Caco-2 (cell line): ENCODE measurements around the gene ZNF777. TPM values are rescaled to one million over a fixed set of nuclear protein-coding genes. Genes with fewer than 3 reads are reported as not detected.

Experiments used
- BruUV-seq: library from RNA; stranded (reverse); fragments of 400-500 nt; replicated peaks from 2 replicates; lab custom pipeline; 2021; lab: Mats Ljungman, UMichigan
- CTCF ChIA-PET: fragments of 300-600 bp; sonication (Branson Sonifier 250); formaldehyde crosslinking; loops from one replicate; lab custom pipeline; 2022; ENCODE audit warnings: antibody characterized with exemption; lab: Charles Lee
- POLR2A ChIA-PET: fragments of 300-600 bp; sonication (Branson Sonifier 250); formaldehyde crosslinking; loops from one replicate; lab custom pipeline; 2022; ENCODE audit warnings: antibody characterized with exemption; lab: Charles Lee
- DNase-seq, 2 experiments: peaks; one replicate each; pipeline versions ENCODE4 v3.0.0 to v3.0.0-alpha.2; 2020 to 2022
- H3K27me3 ChIP-seq: replicated peaks from 2 replicates; pipeline ENCODE4 v1.6.0; 2011; ENCODE audit warnings: low read length; ENCODE audit not compliant: control insufficient read depth, insufficient read depth
- H3K36me3 ChIP-seq: 2 replicates; pipeline ENCODE4 v1.5.1; 2011; ENCODE audit warnings: low read length; ENCODE audit not compliant: control insufficient read depth, insufficient read depth
- H3K4me1 ChIP-seq: fragments of 250-450 bp; sonication (Bioruptor Pico); 2 replicates; pipeline ENCODE4 v1.5.1; 2020; ENCODE audit warnings: mild to moderate bottlenecking
- H3K4me3 ChIP-seq: 2 replicates; pipeline ENCODE4 v1.5.1; 2011; ENCODE audit warnings: low read depth, mild to moderate bottlenecking, control low read depth, low read length
- H3K9me3 ChIP-seq: fragments of 250-450 bp; sonication (Bioruptor Pico); 2 replicates; pipeline ENCODE4 v1.5.1; 2020; ENCODE audit warnings: mild to moderate bottlenecking, moderate library complexity
- H3K27ac Mint-ChIP-seq: one replicate; pipeline ENCODE4 v1.8.0; 2022; ENCODE audit warnings: mixed read lengths; ENCODE audit not compliant: unreplicated experiment
- H3K27me3 Mint-ChIP-seq: one replicate; pipeline ENCODE4 v1.8.0; 2022; ENCODE audit warnings: mixed read lengths; ENCODE audit not compliant: insufficient read depth, unreplicated experiment
- H3K36me3 Mint-ChIP-seq: one replicate; pipeline ENCODE4 v1.8.0; 2022; ENCODE audit warnings: mild to moderate bottlenecking, mixed read lengths; ENCODE audit not compliant: insufficient read depth, unreplicated experiment
- H3K4me1 Mint-ChIP-seq: one replicate; pipeline ENCODE4 v1.8.0; 2022; ENCODE audit warnings: low read depth, mixed read lengths; ENCODE audit not compliant: unreplicated experiment
- H3K4me3 Mint-ChIP-seq: one replicate; pipeline ENCODE4 v1.8.0; 2022; ENCODE audit warnings: mild to moderate bottlenecking, moderate library complexity, mixed read lengths; ENCODE audit not compliant: unreplicated experiment
- H3K9me3 Mint-ChIP-seq: one replicate; pipeline ENCODE4 v1.8.0; 2022; ENCODE audit warnings: mixed read lengths; ENCODE audit not compliant: unreplicated experiment
- intact Hi-C: fragments of 100-400 bp; cut with micrococcal nuclease; formaldehyde crosslinking; loops from one replicate; pipeline ENCODE4 v1.10.0; 2022; ENCODE audit not compliant: unreplicated experiment
- total RNA-seq: library from RNA; stranded (reverse); gene quantifications from 2 replicates; pipeline ENCODE4 v1.2.3, GENCODE V29; 2022
- TF ChIP-seq, protein P1 (sequence below), 2 experiments: fragments of 200-600 bp in 1 of 2; IDR thresholded peaks; 1 replicate in 1 of 2; 2 replicates in 1 of 2; pipeline versions ENCODE4 v1.5.1 to v1.8.0; 2011 to 2022; ENCODE audit warnings: antibody characterized with exemption in 1 of 2, control low read depth in 1 of 2, inconsistent platforms in 1 of 2, low read depth in 1 of 2, low read length in 1 of 2, mild to moderate bottlenecking in 1 of 2, moderate library complexity in 1 of 2; ENCODE audit not compliant: insufficient read depth in 1 of 2, severe bottlenecking in 1 of 2, unreplicated experiment in 1 of 2

Gene ZNF777
- total RNA-seq, 1 experiment from 2014 or later, result 22.7 TPM

DNA sequence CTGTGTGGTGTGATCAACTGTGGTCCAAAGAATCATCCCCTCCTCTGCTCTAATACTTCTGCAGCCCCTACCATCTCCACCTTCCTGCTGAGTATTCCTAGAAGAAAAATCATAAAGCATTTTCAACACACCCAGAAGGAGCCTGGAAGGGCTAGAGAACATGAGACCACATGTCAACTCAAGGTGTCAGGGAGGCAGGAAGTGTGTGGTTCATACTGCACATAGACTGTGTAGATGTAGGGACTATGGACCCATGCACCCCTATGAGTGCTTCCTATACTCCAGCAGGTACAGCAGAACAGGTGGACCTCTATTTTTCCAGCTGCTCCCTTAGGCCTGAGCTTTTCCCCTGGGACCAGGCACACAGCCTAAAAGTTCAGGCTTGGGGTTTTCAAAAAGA is 39.3 kb upstream of the ZNF777 start:
- Mint-ChIP-seq H3K27me3 (no peaks in the 10 kb centered on the region), H3K4me3 (no peak overlapping the region), H3K36me3 (no peaks in the 10 kb centered on the region), H3K4me1 (peaks cover 25% of the 10 kb centered on the region), H3K27ac (no peak overlapping the region), H3K9me3 (peaks cover 6% of the 10 kb centered on the region)
- TF ChIP-seq, protein P1, sequence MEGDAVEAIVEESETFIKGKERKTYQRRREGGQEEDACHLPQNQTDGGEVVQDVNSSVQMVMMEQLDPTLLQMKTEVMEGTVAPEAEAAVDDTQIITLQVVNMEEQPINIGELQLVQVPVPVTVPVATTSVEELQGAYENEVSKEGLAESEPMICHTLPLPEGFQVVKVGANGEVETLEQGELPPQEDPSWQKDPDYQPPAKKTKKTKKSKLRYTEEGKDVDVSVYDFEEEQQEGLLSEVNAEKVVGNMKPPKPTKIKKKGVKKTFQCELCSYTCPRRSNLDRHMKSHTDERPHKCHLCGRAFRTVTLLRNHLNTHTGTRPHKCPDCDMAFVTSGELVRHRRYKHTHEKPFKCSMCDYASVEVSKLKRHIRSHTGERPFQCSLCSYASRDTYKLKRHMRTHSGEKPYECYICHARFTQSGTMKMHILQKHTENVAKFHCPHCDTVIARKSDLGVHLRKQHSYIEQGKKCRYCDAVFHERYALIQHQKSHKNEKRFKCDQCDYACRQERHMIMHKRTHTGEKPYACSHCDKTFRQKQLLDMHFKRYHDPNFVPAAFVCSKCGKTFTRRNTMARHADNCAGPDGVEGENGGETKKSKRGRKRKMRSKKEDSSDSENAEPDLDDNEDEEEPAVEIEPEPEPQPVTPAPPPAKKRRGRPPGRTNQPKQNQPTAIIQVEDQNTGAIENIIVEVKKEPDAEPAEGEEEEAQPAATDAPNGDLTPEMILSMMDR (IDR thresholded peaks at IDR 0.05; ENCODE audit: insufficient read depth in 1 of 2, low read depth in 1 of 2, low read length in 1 of 2, severe bottlenecking in 1 of 2, unreplicated experiment in 1 of 2), result no peak
- H3K36me3 ChIP-seq, result no peaks in the 10 kb centered on the region
- ChIA-PET POLR2A (no interaction called here), CTCF (no interaction called here)
- H3K4me1 ChIP-seq, result peaks cover 8% of the 10 kb centered on the region; the same call in 1 of the 2 replicates
- intact Hi-C loops, result no loop called here
- H3K4me3 ChIP-seq, result no peak overlapping the region
- DNase-seq, result no peak
- H3K9me3 ChIP-seq, result peaks cover 3% of the 10 kb centered on the region
- BruUV-seq, result no TSS peak
- no peaks in the 10 kb centered on the region for H3K27me3 ChIP-seq

DNA sequence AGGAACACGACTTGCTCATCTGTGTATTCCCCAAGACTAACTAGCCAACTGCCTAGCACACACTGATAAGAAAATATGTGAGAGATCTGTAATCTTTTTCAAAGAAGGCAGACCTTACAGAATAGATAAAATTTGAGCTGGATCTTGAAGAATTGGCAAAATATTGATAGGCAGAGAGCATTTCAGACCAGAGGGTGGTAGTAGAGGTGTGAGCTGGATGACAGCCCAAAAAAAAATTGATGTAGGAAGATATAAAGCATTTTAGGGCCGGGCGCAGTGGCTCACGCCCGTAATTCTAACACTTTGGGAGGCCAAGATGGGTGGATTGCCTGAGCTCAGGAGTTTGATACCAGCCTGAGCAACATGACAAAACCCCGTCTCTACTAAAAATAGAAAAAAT is 37.9 kb upstream of the ZNF777 start:
- TF ChIP-seq, protein P1 (IDR thresholded peaks at IDR 0.05; ENCODE audit: insufficient read depth in 1 of 2, low read depth in 1 of 2, low read length in 1 of 2, severe bottlenecking in 1 of 2, unreplicated experiment in 1 of 2), result no peak
- Histone ChIP-seq H3K27me3 (no peaks in the 10 kb centered on the region), H3K9me3 (no peaks in the 10 kb centered on the region; the same call in 1 of the 2 replicates), H3K4me1 (peaks cover 8% of the 10 kb centered on the region; the same call in 1 of the 2 replicates), H3K4me3 (no peak overlapping the region), H3K36me3 (no peaks in the 10 kb centered on the region)
- CTCF ChIA-PET, result no interaction called here
- POLR2A ChIA-PET, result no interaction called here
- no peaks in the 10 kb centered on the region for H3K36me3 Mint-ChIP-seq
- H3K4me3 Mint-ChIP-seq, result no peak overlapping the region
- H3K4me1 Mint-ChIP-seq, result peaks cover 20% of the 10 kb centered on the region
- H3K27me3 Mint-ChIP-seq, result no peaks in the 10 kb centered on the region
- intact Hi-C loops, result loop anchor here (5.0 kb wide), 1 partner anchor 187 kb away; no protein-coding TSS in a partner anchor
- no TSS peak for BruUV-seq
- no peak for DNase-seq
- H3K27ac Mint-ChIP-seq, result no peak overlapping the region
- no peaks in the 10 kb centered on the region for H3K9me3 Mint-ChIP-seq

DNA sequence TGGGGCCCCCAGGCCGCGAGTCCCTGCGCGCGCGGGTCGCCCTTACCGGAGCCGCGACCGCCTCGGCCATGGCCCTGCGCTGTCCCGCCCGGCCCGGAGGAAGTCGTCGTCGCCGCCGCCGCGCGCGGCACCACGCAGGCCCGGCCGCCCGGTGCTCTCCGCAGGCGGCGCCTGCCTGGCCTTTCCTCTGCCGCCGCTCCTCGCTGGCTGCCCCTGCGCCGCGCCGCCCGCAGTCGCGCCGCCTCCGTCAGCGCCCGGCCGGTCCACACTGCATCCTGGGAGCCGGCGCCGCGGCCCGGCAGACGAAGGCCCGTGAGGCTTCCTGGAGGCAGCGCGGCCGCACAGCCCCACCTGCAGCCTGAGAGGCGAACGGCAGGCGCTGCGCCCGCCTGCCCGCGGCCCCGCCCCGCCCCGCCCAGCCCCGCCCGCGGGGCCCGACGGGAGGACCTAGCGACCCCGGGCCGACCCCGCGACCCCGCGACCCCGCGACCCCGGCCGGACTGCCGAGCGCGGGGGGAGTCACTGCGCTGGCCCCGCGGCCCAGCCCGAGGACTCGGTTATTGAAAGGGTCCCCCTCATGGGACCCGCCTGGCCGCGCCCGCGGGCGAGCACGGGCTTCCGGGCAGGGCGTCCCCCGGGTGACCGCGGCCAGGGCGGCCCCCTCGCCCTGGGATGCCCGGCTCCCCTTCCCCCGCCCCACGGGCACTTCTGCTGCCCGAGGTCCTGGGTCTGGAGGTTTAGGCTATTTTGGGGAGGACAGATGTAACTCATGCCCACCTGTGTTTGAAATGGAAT is 36.8 kb upstream of the ZNF777 start, which contains the start of gene ZNF746:
TSS of gene ZNF746 (minus strand) at position 343 of the 795 bp plus-strand sequence. CDS start at position 70, 273 bp downstream.
- Mint-ChIP-seq H3K4me1 (peaks cover 20% of the 10 kb centered on the region), H3K27me3 (no peaks in the 10 kb centered on the region), H3K9me3 (no peaks in the 10 kb centered on the region), H3K36me3 (peaks cover 11% of the 10 kb centered on the region), H3K4me3 (peak within 1 kb of the TSS; percentile 90), H3K27ac (peak within 1 kb of the TSS; percentile 66)
- ChIA-PET CTCF (no interaction called here), POLR2A (no interaction called here)
- intact Hi-C loops, result loop anchor here (1.0 to 5.0 kb wide), 3 partner anchors 75 to 212 kb away; no protein-coding TSS in a partner anchor
- Histone ChIP-seq H3K4me3 (peak within 1 kb of the TSS; percentile 80), H3K9me3 (no peaks in the 10 kb centered on the region), H3K27me3 (no peaks in the 10 kb centered on the region), H3K4me1 (peaks cover 8% of the 10 kb centered on the region; the same call in 1 of the 2 replicates), H3K36me3 (no peaks in the 10 kb centered on the region)
- TF ChIP-seq, protein P1 (IDR thresholded peaks at IDR 0.05; ENCODE audit: insufficient read depth in 1 of 2, low read depth in 1 of 2, low read length in 1 of 2, severe bottlenecking in 1 of 2, unreplicated experiment in 1 of 2), result peak; percentile 50 to 59
- DNase-seq, result peak; percentile 83 to 91
- no TSS peak for BruUV-seq
